Endothelial cell of umbilical vein (primary cell): ENCODE data around the gene DDX27. TPM values are rescaled to one million over a fixed set of nuclear protein-coding genes. Genes with fewer than 3 reads are reported as not detected.

ENCODE experiments used
- BruUV-seq: library from RNA; stranded (reverse); fragments of 400-500 nt; replicated peaks from 2 replicates; lab custom pipeline; 2021; lab: Mats Ljungman, UMichigan
- CTCF ChIA-PET: fragments of 300-600, 350-600 bp; sonication (Branson Sonifier 250); formaldehyde crosslinking; loops from one replicate; lab custom pipeline; 2021; ENCODE audit warnings: antibody characterized with exemption, inconsistent platforms; lab: Charles Lee
- POLR2A ChIA-PET: fragments of 300-600, 350-600 bp; sonication (Branson Sonifier 250); formaldehyde crosslinking; loops from one replicate; lab custom pipeline; 2021; ENCODE audit warnings: antibody characterized with exemption, inconsistent platforms; lab: Charles Lee
- DNase-seq: peaks from one replicate; pipeline ENCODE4 v3.0.0-alpha.2; 2011; ENCODE audit warnings: low read depth, low spot score
- FAIRE-seq: peaks from 2 replicates; lab custom pipeline; 2011; peaks lifted over from hg19 to GRCh38; lab: Jason Lieb, UNC
- H2AFZ ChIP-seq: 2 replicates; pipeline ENCODE4 v1.6.0; 2012; ENCODE audit warnings: low read depth, low read length, control low read depth, inconsistent platforms
- H3K27ac ChIP-seq: 2 replicates; pipeline ENCODE4 v1.5.1; 2011; ENCODE audit warnings: low read depth, mild to moderate bottlenecking, control low read depth, low read length, moderate library complexity; ENCODE audit not compliant: insufficient read depth
- H3K27me3 ChIP-seq, 2 experiments: 2 replicates each; pipeline versions ENCODE4 v1.6.0 to v1.6.1; 2011; ENCODE audit warnings: low read length in 2 of 2, mixed read lengths in 1 of 2; ENCODE audit not compliant: control insufficient read depth in 2 of 2, insufficient read depth in 2 of 2
- H3K36me3 ChIP-seq, 2 experiments: 2 replicates in 1 of 2; 3 replicates in 1 of 2; pipeline ENCODE4 v1.5.1; 2011; ENCODE audit warnings: low read length in 2 of 2, mild to moderate bottlenecking in 1 of 2, moderate library complexity in 1 of 2; ENCODE audit not compliant: control insufficient read depth in 2 of 2, insufficient read depth in 2 of 2; ENCODE audit errors: extremely low read depth in 1 of 2
- H3K4me1 ChIP-seq: 3 replicates; pipeline ENCODE4 v1.5.1; 2011; ENCODE audit warnings: mild to moderate bottlenecking, low read length; ENCODE audit not compliant: control insufficient read depth, insufficient read depth; ENCODE audit errors: extremely low read depth
- H3K4me2 ChIP-seq: 2 replicates; pipeline ENCODE4 v1.6.1; 2011; ENCODE audit warnings: low read length, control low read depth, mixed read lengths; ENCODE audit not compliant: insufficient read depth
- H3K4me3 ChIP-seq, 3 experiments: fragments of 200-600 bp in 1 of 3; sonication (generic), shearing (Covaris generic) in 1 of 3; replicated peaks in 1 of 3; 2 replicates each; pipeline ENCODE4 v1.5.1; 2011 to 2016; ENCODE audit warnings: control low read depth in 3 of 3, low read length in 3 of 3, mild to moderate bottlenecking in 2 of 3, inconsistent platforms in 1 of 3, low read depth in 1 of 3, moderate library complexity in 1 of 3; ENCODE audit not compliant: insufficient read depth in 1 of 3
- H3K79me2 ChIP-seq: 2 replicates; pipeline ENCODE4 v1.6.0; 2012; ENCODE audit warnings: low read length, inconsistent platforms; ENCODE audit not compliant: control insufficient read depth, insufficient read depth
- H3K9ac ChIP-seq: replicated peaks from 2 replicates; pipeline ENCODE3; 2011; ENCODE audit warnings: low read length, control low read depth; ENCODE audit not compliant: insufficient read depth; ENCODE audit errors: extremely low read depth
- H3K9me1 ChIP-seq: replicated peaks from 3 replicates; pipeline ENCODE4 v1.6.0; 2011; ENCODE audit warnings: mild to moderate bottlenecking, low read length; ENCODE audit not compliant: control insufficient read depth, insufficient read depth; ENCODE audit errors: extremely low read depth
- H3K9me3 ChIP-seq: replicated peaks from 2 replicates; pipeline ENCODE4 v1.5.1; 2012; ENCODE audit warnings: low read length, inconsistent platforms; ENCODE audit not compliant: control insufficient read depth, insufficient read depth
- H4K20me1 ChIP-seq: replicated peaks from 2 replicates; pipeline ENCODE3; 2011; ENCODE audit warnings: mild to moderate bottlenecking, low read length; ENCODE audit not compliant: control insufficient read depth, insufficient read depth; ENCODE audit errors: extremely low read depth
- EZH2 ChIP-seq: IDR thresholded peaks from 2 replicates; pipeline ENCODE4 v1.6.1; 2012; ENCODE audit warnings: borderline replicate concordance, low read depth, mild to moderate bottlenecking, moderate library complexity, low read length, inconsistent platforms; ENCODE audit not compliant: severe bottlenecking
- FOS ChIP-seq: IDR thresholded peaks from 2 replicates; pipeline ENCODE4 v1.6.1; 2011; ENCODE audit warnings: mild to moderate bottlenecking, low read length, moderate library complexity, borderline replicate concordance; ENCODE audit not compliant: insufficient read depth
- JUN ChIP-seq: IDR thresholded peaks from 2 replicates; pipeline ENCODE4 v1.6.1; 2011; ENCODE audit warnings: borderline replicate concordance, low read depth; ENCODE audit not compliant: insufficient read length, insufficient read depth
- POLR2A ChIP-seq: IDR thresholded peaks from 2 replicates; pipeline ENCODE4 v1.6.1; 2012; ENCODE audit warnings: low read depth, mild to moderate bottlenecking, control low read depth, low read length
- dilution Hi-C: fragments of 300-500 bp; cut with MboI; formaldehyde crosslinking; loops from one replicate; pipeline ENCODE4 v1.15.0; 2019; ENCODE audit warnings: low sequenced_read_pairs; ENCODE audit not compliant: extremely low pct_ligation_motif_present
- intact Hi-C: fragments of 100-400 bp; cut with micrococcal nuclease; formaldehyde crosslinking; loops from one replicate; pipeline ENCODE4 v1.10.0; 2022
- polyA plus RNA-seq, 4 experiments: library from polyadenylated mRNA; depleted of rRNA in 3 of 4; stranded (reverse) in 3 of 4; unstranded in 1 of 4; fragments of >200 nt; gene quantifications; 2 replicates each; pipeline versions ENCODE4 v1.2.1 to v1.2.3, GENCODE V29; 2011 to 2012; ENCODE audit warnings: missing spikeins in 1 of 4
- total RNA-seq: library from RNA; stranded (reverse); gene quantifications from 2 replicates; pipeline ENCODE4 v1.2.3, GENCODE V29; 2021
- TF ChIP-seq, protein P1 (sequence below): IDR thresholded peaks from 2 replicates; pipeline ENCODE4 v1.6.1; 2011; ENCODE audit not compliant: insufficient read depth, insufficient read length

Gene DDX27
- total and polyA plus RNA-seq, 2 donors (not counting 3 experiments of a cell fraction or from before 2014, with no cell fraction given): 24.0 to 25.7 TPM

DNA sequence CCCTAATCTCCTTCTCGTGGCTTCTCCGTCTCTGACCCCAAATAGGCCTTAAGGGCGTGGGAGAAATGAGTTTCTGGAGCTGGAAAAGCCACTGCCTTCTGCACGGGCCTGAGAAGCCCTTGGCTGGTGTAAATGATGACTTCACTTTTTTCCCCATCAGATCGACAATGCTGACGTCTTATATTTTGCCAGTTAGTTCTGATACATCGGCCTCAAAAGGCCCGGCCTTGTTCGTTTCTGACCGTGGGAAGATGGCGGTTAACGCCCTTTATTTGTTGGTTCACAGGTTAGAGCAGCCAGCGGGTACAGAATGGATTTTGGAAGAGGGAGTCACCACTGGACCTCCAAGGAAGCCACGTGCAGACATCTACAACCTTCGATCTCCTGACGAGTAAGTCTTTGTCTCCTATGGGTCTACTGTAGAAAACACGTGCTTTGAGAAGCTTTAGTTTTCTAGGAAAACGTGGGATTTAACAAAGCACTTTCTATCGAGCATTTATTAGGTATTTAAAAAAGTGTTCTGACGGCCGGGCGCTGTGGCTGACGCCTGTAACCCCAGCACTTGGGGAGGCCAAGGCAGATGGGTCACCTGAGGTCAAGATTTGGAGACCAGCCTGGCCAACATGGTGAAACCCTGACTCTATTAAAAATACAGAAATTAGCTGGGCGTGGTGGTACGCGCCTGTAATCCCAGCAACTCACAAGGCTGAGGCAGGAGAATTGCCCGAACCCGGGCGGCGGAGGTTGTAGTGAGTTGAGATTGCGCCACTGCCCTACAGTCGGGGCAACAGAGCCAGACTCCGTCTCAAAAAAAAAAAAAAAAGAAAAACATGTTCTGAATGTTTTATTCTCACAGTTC is 59.8 kb downstream of the DDX27 start:
- dilution Hi-C loops (no loop called here), intact Hi-C loops (loop anchor here (2.0 kb wide), 1 partner anchor 44 kb away; no protein-coding TSS in a partner anchor)
- Histone ChIP-seq H3K9ac (peak overlapping the region; percentile 94), H4K20me1 (peaks cover 25% of the 10 kb centered on the region), H3K27ac (peak overlapping the region; percentile 58), H3K27me3 (no peaks in the 10 kb centered on the region), H3K4me3 (peak overlapping the region; percentile 83 to 95 (median 89)), H3K36me3 (peaks cover 42 to 48% of the 10 kb centered on the region in 2 experiments), H3K4me1 (peaks cover 51% of the 10 kb centered on the region), H3K79me2 (peaks cover 85% of the 10 kb centered on the region), H3K9me1 (no peaks in the 10 kb centered on the region), H3K4me2 (peak overlapping the region; percentile 99), H3K9me3 (no peaks in the 10 kb centered on the region), H2AFZ (no peak overlapping the region)
- DNase-seq (no peak), FAIRE-seq (no peak)
- BruUV-seq: TSS peak; percentile 57
- ChIA-PET CTCF (interaction anchor here (1.2 to 4.2 kb wide), 2 partner anchors 32 to 45 kb away, joined by 3 to 16 read pairs; no protein-coding TSS in a partner anchor), POLR2A (interaction anchor here (0.6 to 2.8 kb wide), 3 partner anchors 26 to 44 kb away, joined by 3 to 7 read pairs (median 4); no protein-coding TSS in a partner anchor)
- TF ChIP-seq FOS: no peak
- TF ChIP-seq, protein P1, sequence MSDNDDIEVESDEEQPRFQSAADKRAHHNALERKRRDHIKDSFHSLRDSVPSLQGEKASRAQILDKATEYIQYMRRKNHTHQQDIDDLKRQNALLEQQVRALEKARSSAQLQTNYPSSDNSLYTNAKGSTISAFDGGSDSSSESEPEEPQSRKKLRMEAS: peak; percentile 78

DNA sequence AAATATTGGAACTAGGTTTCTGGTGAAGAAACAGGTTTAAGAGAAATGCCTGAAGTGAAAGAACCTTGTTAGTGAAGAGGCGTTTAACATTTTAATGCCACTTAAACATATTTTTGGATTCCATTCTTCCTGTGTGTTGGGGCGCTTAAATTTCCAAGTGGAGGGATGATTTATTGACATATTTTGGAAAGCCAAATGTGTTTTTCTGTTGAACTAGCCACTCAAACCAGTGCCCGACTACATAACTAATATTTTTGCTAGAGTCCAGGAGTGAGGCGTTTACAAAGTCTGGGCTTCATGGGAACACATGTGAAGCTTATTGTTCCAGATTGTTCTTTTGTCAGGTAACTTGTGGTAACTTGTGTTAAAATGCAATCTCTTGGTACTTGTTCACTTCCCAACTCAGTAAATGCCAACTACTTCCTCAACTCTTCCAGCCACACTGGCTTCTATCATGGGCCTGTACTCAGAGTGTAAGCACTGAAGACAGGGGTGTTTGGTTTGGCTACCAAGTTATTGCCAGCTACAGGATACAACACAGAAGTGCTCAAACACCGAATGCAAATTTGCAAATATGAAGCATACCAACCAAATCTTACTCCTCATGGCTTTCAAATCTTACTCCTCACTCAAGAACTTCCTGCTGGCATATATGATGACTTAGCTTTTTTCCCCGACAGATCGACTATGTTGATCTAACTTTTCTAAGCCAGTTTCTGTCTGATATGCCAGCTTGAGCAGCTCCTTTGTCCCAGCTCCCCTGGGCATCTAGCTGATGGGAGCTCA is 60.7 kb downstream of the DDX27 start:
- ChIA-PET CTCF (interaction anchor here (0.7 to 4.2 kb wide), 4 partner anchors 33 to 44 kb away, joined by 3 to 16 read pairs (median 10); no protein-coding TSS in a partner anchor), POLR2A (interaction anchor here (0.6 to 2.8 kb wide), 3 partner anchors 25 to 43 kb away, joined by 3 to 7 read pairs (median 4); no protein-coding TSS in a partner anchor)
- Histone ChIP-seq H3K27me3 (no peaks in the 10 kb centered on the region), H3K4me1 (peaks cover 54% of the 10 kb centered on the region), H3K27ac (peak overlapping the region; percentile 50), H3K4me3 (peak overlapping the region; percentile 83 to 95 (median 89)), H3K4me2 (peak overlapping the region; percentile 99), H3K36me3 (peaks cover 45 to 51% of the 10 kb centered on the region in 2 experiments), H3K9ac (peak overlapping the region; percentile 94), H4K20me1 (peaks cover 28% of the 10 kb centered on the region), H2AFZ (no peak overlapping the region), H3K79me2 (peaks cover 92% of the 10 kb centered on the region), H3K9me1 (no peaks in the 10 kb centered on the region), H3K9me3 (no peaks in the 10 kb centered on the region)
- dilution Hi-C loops: no loop called here
- no peak for DNase-seq
- intact Hi-C loops: loop anchor here (2.0 kb wide), 1 partner anchor 43 kb away; no protein-coding TSS in a partner anchor
- TF ChIP-seq POLR2A (peak; percentile 39), JUN (no peak), EZH2 (no peak)
- BruUV-seq: no TSS peak
- FAIRE-seq: peak; percentile 15
